ENCODE results near the gene CLDN9.

Gene CLDN9

DNA sequence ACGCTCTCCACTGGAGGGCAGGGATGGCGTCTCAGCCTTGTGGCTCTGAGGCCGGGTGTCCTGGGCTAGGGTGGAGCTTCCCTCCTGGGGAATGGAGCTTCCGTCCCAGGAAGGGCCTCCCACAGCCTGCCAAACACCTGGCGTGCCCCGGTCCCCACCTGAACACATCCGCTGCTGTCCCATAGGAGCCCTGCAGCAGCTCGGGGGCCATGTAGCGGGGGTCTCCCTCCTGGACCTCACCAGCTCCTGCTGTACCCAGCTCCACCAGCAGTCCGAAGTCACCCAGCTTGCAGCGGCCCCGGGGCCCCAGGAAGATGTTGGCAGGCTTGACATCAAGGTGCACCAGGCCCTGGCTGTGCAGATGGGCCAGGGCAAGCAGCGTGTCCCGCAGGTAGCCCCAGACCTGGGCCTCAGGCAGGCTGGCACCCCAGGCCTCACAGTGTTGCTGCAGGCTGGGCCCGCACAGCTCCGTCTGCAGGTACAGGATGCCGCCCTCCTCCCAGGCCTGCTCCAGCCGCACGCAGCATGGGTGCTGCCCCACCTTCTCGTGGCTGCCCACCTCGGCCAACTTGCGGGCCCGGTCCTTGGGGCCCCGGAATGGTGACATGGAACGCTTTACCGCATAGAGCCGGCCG lies 37.4 kb upstream of the CLDN9 start:
- H3K36me3 ChIP-seq (ENCODE audit: control insufficient read depth, insufficient read depth, low read length): peaks cover 50% of the 10 kb centered on the region
- WGBS, 2 experiments (ENCODE audit: insufficient coverage in 2 of 2): 91 to 96% methylated on average over 26 to 28 of the region's 28 CpGs

DNA sequence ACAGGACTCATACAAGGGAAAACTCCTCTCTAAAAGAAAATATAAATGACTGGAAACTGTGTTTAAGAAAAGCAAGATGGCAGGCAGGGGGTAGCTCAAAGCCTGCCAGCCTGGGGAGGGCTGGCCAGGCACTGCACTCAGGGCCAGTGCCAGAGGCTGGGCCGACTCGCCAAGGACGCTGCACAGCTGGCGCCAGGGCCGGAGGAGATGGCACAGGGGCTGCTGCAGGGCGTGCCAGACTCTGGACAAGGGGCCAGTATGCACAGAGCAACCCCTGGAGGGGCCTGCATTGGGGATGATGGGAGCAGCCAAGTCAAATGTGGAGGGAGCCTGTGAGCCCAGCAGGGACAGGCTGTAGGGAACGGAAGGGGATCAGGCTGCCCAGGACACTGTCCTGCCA lies 36.5 kb upstream of the CLDN9 start:
- Histone ChIP-seq H3K4me1 (ENCODE audit: control insufficient read depth, insufficient read depth, low read length, poor library complexity, severe bottlenecking) (peaks cover 5% of the 10 kb centered on the region), H3K27ac (ENCODE audit: low read depth, low read length, severe bottlenecking) (no peak overlapping the region), H3K4me3 (ENCODE audit: extremely low read depth, insufficient read depth, low read length, poor library complexity, severe bottlenecking) (no peak overlapping the region), H3K36me3 (ENCODE audit: control insufficient read depth, insufficient read depth, low read length) (peaks cover 50% of the 10 kb centered on the region), H3K9me3 (ENCODE audit: control insufficient read depth, low read length) (no peaks in the 10 kb centered on the region)
- WGBS, 2 experiments (ENCODE audit: insufficient coverage in 2 of 2): 82 to 97% methylated on average over 1 to 7 of the region's 7 CpGs

More for the DNA sequence above, 37.4 kb upstream of the CLDN9 start:
- no peaks in the 10 kb centered on the region for H3K4me1 ChIP-seq (ENCODE audit: control insufficient read depth, insufficient read depth, low read length, poor library complexity, severe bottlenecking)
- no peak overlapping the region for H3K27ac ChIP-seq (ENCODE audit: low read depth, low read length, severe bottlenecking)
- no peaks in the 10 kb centered on the region for H3K9me3 ChIP-seq (ENCODE audit: control insufficient read depth, low read length)
- H3K4me3 ChIP-seq (ENCODE audit: extremely low read depth, insufficient read depth, low read length, poor library complexity, severe bottlenecking): no peak overlapping the region

DNA sequence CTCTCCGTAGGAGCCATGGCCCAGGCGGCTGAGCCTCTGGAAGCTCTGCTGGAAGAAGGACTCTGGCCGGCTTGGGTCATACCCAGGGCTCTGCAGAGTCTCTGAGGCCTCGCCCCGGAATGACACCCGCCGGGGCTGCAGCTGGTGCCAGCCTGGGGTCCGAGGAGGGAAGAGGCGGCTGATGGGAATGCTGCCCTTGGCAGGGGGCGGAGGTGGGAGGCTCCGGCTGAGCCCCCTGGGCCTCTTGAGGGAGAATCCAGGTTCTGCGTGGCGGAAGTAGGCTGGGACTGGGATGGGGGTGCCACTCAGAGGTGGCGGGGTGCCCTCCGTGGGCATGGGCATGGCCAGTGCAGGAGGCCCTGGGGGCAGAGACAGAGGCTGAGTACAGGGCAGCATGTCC lies 36.0 kb upstream of the CLDN9 start:
- WGBS, 2 experiments (ENCODE audit: insufficient coverage in 2 of 2): 95 to 98% methylated on average over 11 to 12 of the region's 15 CpGs
- peaks cover 50% of the 10 kb centered on the region for H3K36me3 ChIP-seq (ENCODE audit: control insufficient read depth, insufficient read depth, low read length)
- no peak overlapping the region for H3K4me3 ChIP-seq (ENCODE audit: extremely low read depth, insufficient read depth, low read length, poor library complexity, severe bottlenecking)

DNA sequence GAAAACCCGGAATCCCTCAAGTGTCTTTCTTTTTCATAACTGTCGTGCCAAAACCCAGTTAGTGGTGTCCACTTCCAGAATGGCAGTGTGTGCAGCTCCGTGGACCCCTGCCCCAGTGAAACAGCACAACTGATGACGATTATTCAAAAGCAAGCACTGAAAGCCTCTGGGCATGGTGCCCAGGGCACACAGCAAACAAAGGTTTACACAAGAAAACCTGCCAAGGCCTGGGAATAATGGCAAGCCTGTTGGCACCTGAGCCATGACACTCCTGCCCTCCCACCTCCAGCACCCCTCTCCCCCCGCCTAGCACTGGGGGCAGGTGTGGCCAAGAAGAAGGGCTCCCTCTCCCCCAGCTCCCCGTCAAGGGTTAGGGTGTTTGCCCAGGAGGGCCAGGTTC lies 35.3 kb upstream of the CLDN9 start:
- WGBS, 2 experiments (ENCODE audit: insufficient coverage in 2 of 2): 97 to 98% methylated on average over 4 to 6 of the region's 6 CpGs
- Histone ChIP-seq H3K4me3 (ENCODE audit: extremely low read depth, insufficient read depth, low read length, poor library complexity, severe bottlenecking) (no peak overlapping the region), H3K4me1 (ENCODE audit: control insufficient read depth, insufficient read depth, low read length, poor library complexity, severe bottlenecking) (peaks cover 14% of the 10 kb centered on the region), H3K9me3 (ENCODE audit: control insufficient read depth, low read length) (no peaks in the 10 kb centered on the region), H3K36me3 (ENCODE audit: control insufficient read depth, insufficient read depth, low read length) (peaks cover 47% of the 10 kb centered on the region), H3K27ac (ENCODE audit: low read depth, low read length, severe bottlenecking) (no peak overlapping the region)

More for the DNA sequence above, 36.0 kb upstream of the CLDN9 start:
- peaks cover 9% of the 10 kb centered on the region for H3K4me1 ChIP-seq (ENCODE audit: control insufficient read depth, insufficient read depth, low read length, poor library complexity, severe bottlenecking)
- H3K9me3 ChIP-seq (ENCODE audit: control insufficient read depth, low read length): no peaks in the 10 kb centered on the region
- H3K27ac ChIP-seq (ENCODE audit: low read depth, low read length, severe bottlenecking): no peak overlapping the region

DNA sequence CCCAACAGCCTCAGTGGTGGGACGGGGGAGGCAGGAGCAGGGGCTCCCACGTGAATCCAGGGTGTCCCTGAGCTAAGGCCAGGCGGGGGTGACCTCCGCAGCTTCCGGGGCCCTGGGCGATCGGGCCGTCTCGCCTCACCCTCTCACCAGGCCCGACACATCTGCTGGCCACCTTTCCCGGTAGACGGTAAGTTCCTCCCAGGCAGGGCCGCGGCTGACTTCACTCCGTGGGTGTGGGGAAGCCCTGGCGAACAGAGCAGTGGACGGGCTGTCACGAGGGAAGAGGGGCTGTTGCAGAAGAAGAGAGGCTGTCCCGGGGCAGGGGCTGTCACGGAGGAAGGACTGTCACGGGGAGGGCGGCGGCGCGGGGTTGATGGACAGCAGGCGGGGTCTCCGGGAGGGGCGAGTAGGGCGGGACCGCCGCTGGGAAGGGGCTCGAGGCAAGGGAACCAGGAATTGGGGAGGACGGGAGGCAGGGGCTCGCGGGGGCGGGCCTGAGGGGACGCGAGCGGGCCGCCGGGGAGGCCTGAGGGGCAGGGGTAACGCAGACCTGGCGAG lies 33.0 kb upstream of the CLDN9 start:
- H3K27ac ChIP-seq (ENCODE audit: low read depth, low read length, severe bottlenecking): no peak overlapping the region
- 9 to 10% methylated on average over 28 to 42 of the region's 43 CpGs for WGBS, 2 experiments (ENCODE audit: insufficient coverage in 2 of 2)
- H3K9me3 ChIP-seq (ENCODE audit: control insufficient read depth, low read length): no peaks in the 10 kb centered on the region
- H3K4me1 ChIP-seq (ENCODE audit: control insufficient read depth, insufficient read depth, low read length, poor library complexity, severe bottlenecking): peaks cover 14% of the 10 kb centered on the region
- peaks cover 27% of the 10 kb centered on the region for H3K36me3 ChIP-seq (ENCODE audit: control insufficient read depth, insufficient read depth, low read length)
- H3K4me3 ChIP-seq (ENCODE audit: extremely low read depth, insufficient read depth, low read length, poor library complexity, severe bottlenecking): peak overlapping the region; percentile 72

DNA sequence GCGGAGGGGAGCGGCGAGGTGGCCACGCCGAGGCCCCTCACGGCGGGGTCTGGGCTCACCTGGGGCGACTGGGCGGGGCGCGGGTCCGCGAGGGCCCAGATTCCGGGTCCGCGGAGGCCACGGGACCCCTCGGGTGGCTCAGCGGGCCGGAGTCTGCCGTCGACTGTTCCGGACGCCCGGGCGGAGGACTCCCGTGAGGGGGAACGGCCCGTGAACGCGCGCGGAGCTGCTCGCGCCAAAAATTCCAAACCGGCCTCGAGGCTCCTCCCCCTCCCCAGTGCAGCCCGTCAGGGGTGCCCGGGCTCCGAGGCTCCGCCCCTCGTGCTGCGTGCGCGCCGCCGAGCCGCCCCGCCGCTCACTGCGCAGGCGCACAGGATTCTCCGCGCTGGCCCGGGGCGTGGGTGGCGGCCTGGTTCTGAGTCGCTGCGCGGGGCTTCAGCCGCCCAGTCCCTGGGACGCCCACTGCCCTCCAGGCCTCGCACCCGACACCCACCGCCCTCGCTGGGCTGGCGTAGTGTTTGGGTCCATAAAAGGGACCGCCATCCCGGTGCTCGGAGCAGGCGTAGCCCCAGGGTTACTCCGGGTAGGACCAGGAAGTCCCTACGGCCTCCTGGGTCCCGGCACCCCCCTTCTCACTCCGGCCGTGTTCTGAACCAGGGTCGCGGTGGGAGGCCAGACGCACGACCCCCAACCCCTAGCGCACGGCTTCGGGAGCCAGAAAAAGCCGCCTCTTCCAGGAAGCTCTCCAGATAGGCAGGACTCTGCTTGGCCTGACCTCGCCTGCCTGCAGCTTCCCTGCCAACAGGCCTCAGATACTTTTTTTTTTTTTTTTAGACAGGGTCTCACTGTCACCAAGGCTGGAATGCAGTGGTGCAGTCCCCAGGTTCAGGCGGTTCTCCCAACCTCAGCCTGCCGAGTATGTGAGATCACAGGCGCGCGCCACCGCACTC lies 32.2 kb upstream of the CLDN9 start, which contains the start of gene PKMYT1:
TSS of gene PKMYT1 (minus strand) at position 220 of the 950 bp plus-strand sequence. CDS start 789 bp downstream, outside the sequence.
- WGBS, 2 experiments (ENCODE audit: insufficient coverage in 2 of 2): 6% methylated on average over 77 to 83 of the region's 91 CpGs
- H3K4me1 ChIP-seq (ENCODE audit: control insufficient read depth, insufficient read depth, low read length, poor library complexity, severe bottlenecking): peaks cover 14% of the 10 kb centered on the region
- peak within 1 kb of the TSS; percentile 72 for H3K27ac ChIP-seq (ENCODE audit: low read depth, low read length, severe bottlenecking)
- H3K36me3 ChIP-seq (ENCODE audit: control insufficient read depth, insufficient read depth, low read length): peaks cover 23% of the 10 kb centered on the region
- no peaks in the 10 kb centered on the region for H3K9me3 ChIP-seq (ENCODE audit: control insufficient read depth, low read length)
- peak within 1 kb of the TSS; percentile 72 for H3K4me3 ChIP-seq (ENCODE audit: extremely low read depth, insufficient read depth, low read length, poor library complexity, severe bottlenecking)

DNA sequence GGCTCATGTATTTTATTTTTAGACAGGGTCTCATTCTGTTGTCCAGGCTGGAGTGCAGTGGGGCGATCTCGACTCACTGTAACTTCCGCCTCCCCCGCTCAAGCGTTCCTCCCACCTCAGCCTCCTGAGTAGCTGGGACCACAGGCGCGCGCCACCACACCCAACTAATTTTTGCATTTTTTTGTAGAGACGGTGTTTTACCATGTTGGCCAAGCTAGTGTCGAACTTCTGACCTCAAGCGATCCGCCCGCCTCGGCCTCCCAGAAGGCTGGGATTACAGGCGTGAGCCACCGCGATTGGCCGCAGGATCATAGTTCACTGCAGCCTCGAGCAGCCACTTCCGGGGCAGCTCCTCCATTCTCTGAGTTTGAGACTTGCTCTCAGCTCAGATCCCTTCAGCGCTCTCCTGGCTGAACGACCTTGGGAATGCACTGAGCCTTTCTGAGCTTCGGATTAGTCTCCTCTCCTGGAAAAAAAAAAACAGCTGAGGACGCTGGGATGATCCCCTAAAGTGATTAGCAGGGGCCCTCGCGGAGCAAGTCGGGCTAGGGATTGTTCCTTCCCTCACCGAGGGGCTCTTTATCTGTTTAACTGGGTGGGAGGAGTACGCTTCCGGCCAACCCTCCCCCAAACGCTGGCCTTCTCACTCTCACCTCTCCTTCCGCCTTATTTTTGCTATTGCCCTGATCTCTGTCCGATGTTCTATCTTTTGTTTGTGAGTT lies 31.4 kb upstream of the CLDN9 start:
- H3K9me3 ChIP-seq (ENCODE audit: control insufficient read depth, low read length): no peaks in the 10 kb centered on the region
- peaks cover 14% of the 10 kb centered on the region for H3K4me1 ChIP-seq (ENCODE audit: control insufficient read depth, insufficient read depth, low read length, poor library complexity, severe bottlenecking)
- peak overlapping the region; percentile 72 for H3K27ac ChIP-seq (ENCODE audit: low read depth, low read length, severe bottlenecking)
- H3K36me3 ChIP-seq (ENCODE audit: control insufficient read depth, insufficient read depth, low read length): peaks cover 15% of the 10 kb centered on the region
- peak overlapping the region; percentile 72 for H3K4me3 ChIP-seq (ENCODE audit: extremely low read depth, insufficient read depth, low read length, poor library complexity, severe bottlenecking)
- 32 to 33% methylated on average over 23 to 24 of the region's 33 CpGs for WGBS, 2 experiments (ENCODE audit: insufficient coverage in 2 of 2)

DNA sequence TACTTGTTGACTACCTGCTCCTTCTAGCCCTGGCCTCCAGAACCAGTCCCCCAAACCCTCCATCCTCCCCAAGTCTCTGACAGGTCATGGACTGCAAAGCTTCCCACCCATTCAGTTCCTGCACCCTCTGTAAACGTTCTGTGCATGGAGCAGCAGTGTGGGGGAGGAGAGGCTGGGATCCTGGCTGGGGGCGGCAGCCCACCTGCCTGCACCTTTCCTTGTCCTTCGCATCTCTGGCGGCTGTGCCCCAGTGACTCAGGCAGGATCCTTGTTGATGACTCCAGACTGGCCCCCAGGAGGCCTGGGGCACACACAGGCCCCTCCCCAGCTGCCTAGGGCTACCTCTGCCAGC lies 30.8 kb upstream of the CLDN9 start:
- peak overlapping the region; percentile 72 for H3K27ac ChIP-seq (ENCODE audit: low read depth, low read length, severe bottlenecking)
- H3K4me3 ChIP-seq (ENCODE audit: extremely low read depth, insufficient read depth, low read length, poor library complexity, severe bottlenecking): peak overlapping the region; percentile 72
- H3K9me3 ChIP-seq (ENCODE audit: control insufficient read depth, low read length): no peaks in the 10 kb centered on the region
- peaks cover 14% of the 10 kb centered on the region for H3K4me1 ChIP-seq (ENCODE audit: control insufficient read depth, insufficient read depth, low read length, poor library complexity, severe bottlenecking)
- 16 to 44% methylated on average over 2 to 3 of the region's 4 CpGs for WGBS, 2 experiments (ENCODE audit: insufficient coverage in 2 of 2)
- peaks cover 13% of the 10 kb centered on the region for H3K36me3 ChIP-seq (ENCODE audit: control insufficient read depth, insufficient read depth, low read length)

DNA sequence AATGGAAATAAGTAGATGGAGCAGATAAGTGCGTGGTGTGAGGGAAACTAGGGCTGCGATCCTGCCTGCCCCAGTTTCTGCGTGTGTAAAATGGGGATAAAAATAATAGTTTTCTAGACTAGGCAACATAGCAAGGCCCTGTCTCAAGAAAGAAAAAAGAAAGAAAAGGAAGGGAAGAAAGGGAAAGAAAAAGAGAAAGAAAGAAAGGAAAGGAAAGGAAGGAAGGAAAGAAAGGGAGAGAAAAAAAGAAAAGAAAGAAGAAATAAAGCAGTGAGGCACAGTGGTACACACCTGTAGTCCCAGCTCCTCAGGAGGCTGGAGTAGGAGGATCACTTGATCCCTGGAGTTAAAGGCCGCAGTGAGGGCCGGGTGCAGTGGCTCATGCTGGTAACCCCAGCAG lies 30.3 kb upstream of the CLDN9 start:
- Histone ChIP-seq H3K9me3 (ENCODE audit: control insufficient read depth, low read length) (no peaks in the 10 kb centered on the region), H3K4me1 (ENCODE audit: control insufficient read depth, insufficient read depth, low read length, poor library complexity, severe bottlenecking) (peaks cover 14% of the 10 kb centered on the region), H3K36me3 (ENCODE audit: control insufficient read depth, insufficient read depth, low read length) (peaks cover 8% of the 10 kb centered on the region), H3K27ac (ENCODE audit: low read depth, low read length, severe bottlenecking) (no peak overlapping the region), H3K4me3 (ENCODE audit: extremely low read depth, insufficient read depth, low read length, poor library complexity, severe bottlenecking) (no peak overlapping the region)
- WGBS, 2 experiments (ENCODE audit: insufficient coverage in 2 of 2): 74 to 82% methylated on average over 3 to 5 of the region's 5 CpGs

DNA sequence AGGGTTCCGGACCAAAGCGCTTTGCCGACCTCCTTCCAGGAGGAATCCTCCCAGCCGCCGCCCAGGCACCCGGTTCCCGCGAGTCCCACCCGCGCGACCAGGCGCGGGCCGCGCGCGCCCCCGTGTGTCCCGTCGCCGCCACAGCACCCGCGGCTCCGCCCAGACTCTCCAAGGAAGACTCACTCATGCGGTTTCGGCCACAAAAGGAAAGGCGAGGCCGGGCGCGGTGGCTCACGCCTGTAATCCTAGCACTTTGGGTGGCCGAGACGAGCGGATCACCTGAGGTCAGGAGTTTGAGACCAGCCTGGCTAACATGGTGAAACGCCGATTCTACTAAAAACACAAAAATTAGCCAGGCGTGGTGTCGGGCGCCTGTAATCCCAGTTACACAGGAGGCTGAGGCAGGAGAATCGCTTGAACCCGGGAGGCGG lies 29.0 kb upstream of the CLDN9 start:
- H3K4me1 ChIP-seq (ENCODE audit: control insufficient read depth, insufficient read depth, low read length, poor library complexity, severe bottlenecking): peaks cover 14% of the 10 kb centered on the region
- WGBS, 2 experiments (ENCODE audit: insufficient coverage in 2 of 2): 18 to 19% methylated on average over 36 to 39 of the region's 42 CpGs
- no peaks in the 10 kb centered on the region for H3K9me3 ChIP-seq (ENCODE audit: control insufficient read depth, low read length)
- no peak overlapping the region for H3K4me3 ChIP-seq (ENCODE audit: extremely low read depth, insufficient read depth, low read length, poor library complexity, severe bottlenecking)
- H3K36me3 ChIP-seq (ENCODE audit: control insufficient read depth, insufficient read depth, low read length): no peaks in the 10 kb centered on the region
- no peak overlapping the region for H3K27ac ChIP-seq (ENCODE audit: low read depth, low read length, severe bottlenecking)

Measured in mesodermal cell (in vitro differentiated cells).